ENCODE results near the gene RAB17.

- TF ChIP-seq TAF1 (IDR thresholded peaks at IDR 0.05; ENCODE audit: borderline replicate concordance, insufficient read depth, low read length) (no peak), POLR2AphosphoS5 (IDR thresholded peaks at IDR 0.05; ENCODE audit: low read depth, low read length) (no peak), REST (IDR thresholded peaks at IDR 0.05; ENCODE audit: insufficient read depth in 1 of 2, low read depth in 2 of 2, low read length in 2 of 2) (no peak)
Observed at GRCh38 chr2:237570776-237571335, 19.7 kb downstream of the RAB17 start.
